Endothelial cell of umbilical vein (primary cell): Measurements from ENCODE around the gene LMCD1.

Experiments
- MAX ChIP-seq: IDR thresholded peaks from 2 replicates; pipeline ENCODE4 v1.6.1; 2011; ENCODE audit not compliant: insufficient read depth, insufficient read length
- POLR2A ChIP-seq: IDR thresholded peaks from 2 replicates; pipeline ENCODE4 v1.6.1; 2012; ENCODE audit warnings: low read depth, mild to moderate bottlenecking, control low read depth, low read length

DNA sequence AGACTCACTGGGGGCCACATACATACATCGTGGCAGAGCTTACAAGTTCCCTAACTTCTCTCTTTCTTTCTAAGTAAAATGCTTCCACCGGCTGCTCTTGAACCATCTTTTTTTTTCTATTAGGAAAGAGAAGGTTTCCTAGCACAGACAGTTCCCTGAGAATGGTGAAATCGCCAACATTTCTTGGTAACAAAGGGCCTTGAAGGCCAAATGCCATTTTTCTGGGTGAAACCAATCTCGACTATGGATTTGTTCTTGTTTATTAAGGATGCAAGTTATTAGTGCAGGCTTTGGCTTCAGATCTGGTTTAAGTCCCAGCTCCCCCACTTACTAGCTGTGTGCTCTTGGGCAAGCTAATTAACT is 3.0 kb downstream of the LMCD1 start:
- TF ChIP-seq POLR2A (no peak), MAX (no peak)
